Measurements from ENCODE around the gene GUCY2F.

Gene GUCY2F

DNA sequence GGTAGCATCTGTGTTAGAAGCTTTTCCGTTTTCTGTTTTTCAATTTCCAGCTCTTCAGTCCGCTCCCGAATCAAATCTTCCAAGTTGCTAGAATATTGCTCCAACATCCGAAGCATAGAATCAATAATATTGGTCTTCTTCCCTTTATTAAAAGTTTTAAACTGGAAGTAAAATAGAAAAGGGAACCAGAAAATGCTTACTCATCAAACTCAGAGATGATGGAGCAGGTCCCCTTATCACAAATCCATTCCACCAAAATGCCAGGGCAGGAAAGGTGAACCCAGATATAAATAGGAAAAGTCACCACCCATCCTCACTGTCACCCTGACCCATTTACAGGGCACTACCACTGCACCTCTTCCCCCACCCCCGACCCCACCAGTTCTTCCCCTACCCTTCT lies 89.0 kb downstream of the GUCY2F start:
- DNase-seq = no peak

DNA sequence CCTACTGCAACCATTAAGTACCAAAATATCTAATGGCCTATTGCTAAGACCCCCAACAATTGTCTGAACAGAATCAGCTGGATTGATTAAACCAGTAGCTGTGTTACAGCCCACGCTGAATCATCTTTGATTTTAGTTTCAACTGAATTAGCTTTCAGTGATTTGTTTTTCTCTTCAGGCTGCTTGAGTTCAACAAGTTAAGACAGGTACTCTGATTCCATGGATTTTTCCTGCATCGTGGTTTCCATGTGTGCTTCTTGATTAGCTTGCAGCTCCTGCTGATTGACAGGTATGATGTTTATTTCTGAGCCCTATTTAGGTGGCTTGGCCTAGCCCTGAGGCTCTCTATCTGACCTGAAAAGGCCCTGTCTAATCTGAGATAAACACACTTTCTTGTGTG lies 91.3 kb downstream of the GUCY2F start:
- no peak for DNase-seq

DNA sequence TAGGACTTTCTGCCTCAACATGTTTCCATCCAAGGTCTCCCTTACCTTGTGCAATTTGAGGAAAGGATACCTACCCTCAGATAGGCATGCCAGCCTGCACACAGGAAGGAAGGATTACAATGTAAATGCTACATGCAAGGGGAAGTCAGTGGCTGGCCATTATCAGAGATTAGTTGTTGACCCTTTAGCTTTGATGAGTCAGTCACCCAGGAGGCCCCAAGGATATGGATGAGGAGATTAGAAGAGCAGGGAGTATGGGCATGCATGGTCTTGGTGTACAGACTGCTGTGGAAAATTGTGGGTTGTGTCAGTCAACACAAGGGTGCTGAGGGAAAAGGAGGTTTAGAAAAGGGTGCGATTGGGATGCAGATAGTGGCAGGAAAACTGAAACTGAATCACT lies 92.0 kb downstream of the GUCY2F start:
- DNase-seq = no peak

DNA sequence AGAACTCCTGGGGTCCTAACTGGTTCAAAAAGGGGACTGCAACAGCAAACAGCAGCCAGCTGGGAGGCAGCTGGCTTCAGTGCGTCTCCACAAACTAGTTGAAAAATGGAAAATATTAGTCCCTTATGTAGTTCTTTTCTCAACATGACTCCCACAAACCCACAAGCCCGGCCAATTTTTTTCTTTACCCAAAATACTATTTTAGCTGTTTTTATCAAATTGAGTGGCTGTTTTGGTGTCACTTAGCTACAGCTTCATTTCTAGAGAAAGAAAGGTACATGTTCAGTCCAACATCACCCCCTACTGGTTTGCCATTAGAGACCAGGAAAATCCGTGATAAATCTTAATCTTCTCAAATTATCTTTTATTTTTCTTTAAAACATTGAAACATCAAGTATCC lies 97.2 kb downstream of the GUCY2F start:
- DNase-seq = no peak

DNA sequence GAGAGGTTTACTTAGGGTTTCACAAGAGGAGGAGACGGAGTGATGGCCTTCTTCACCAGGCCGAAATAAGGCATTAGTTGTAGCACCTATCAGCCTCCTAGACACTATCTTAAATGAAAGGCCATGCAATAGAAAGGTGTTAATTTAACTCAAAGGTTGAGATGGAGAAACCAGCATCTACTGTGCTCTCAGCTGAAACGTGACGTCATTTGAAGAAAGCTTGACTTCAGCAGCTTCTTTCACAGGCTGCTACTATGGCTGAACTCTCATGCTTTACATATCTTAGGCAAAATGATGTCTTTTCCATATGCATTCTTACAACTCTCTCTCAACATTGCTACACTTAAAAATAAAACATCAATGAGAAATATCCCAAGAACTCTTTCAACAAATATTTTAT lies 99.6 kb downstream of the GUCY2F start:
- DNase-seq = no peak

DNA sequence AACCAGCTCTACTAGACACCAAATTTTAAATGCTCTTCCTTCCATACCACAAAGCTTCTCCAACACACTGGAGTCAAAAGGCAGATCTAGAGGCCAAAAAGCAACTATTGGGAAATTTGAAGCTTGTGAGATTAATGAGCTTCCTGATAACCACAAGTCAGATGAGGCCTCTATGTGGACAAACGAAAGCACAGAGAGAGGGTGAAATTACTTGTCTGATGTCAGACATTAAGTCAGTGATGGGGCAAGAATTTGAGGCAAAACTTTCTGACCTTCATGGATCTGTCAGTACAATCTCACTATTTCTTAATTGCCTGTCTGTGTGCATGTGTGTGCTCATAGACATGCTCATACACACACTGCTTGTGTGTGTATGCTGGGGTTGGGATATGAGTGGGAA lies 103.6 kb downstream of the GUCY2F start:
- DNase-seq = no peak

DNA sequence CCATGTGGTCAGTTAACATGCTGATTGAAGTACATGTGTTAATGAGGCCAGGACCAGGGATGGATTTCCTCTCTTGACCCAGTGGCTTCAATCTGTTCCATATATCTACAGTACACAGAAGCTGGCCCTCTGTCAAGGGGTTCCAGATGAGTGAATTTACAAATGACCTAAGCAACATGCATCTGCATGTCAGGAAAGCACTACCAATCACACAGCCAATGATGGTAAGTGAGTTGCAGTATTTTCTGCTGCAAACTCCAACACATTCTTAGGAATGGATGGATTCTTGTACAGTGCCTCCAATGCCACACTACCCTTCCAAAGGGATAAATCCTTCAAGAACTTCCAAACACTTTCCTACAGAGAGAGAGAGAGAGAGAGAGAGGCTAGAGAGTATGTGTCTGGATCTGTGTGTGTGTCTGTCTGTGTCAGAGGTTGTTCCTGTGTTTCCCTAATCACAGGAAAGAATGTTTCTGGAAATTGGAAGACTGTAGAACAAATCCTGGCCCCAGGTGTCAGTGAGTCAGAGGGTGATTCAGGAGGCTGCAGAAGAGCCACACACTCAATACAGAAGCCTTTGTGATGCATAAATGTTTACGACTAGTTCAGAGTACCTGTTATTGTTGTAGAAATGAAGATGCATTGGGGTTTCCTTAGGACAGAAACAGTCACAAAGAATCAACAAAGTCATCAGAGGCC lies 107.5 kb downstream of the GUCY2F start:
- no peak for DNase-seq

DNA sequence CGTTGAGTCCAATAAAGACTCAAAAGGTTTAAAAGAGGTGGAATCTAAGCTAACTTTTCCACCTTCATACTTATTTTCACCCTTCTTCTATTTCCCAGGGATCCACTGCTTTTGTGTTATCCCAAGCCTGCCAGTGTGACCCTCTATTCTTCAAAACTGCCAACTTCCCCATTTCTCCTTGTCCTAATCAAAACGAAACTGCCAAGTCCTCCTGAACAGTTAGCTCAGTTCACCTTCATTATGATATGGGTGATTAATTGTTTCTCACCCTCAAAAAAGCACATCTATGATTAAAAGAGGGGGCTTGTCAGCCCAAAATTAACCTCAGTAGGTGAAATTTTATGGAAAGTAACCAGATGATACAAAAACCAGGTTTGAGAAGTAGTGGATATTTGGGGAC lies 108.4 kb downstream of the GUCY2F start:
- DNase-seq = no peak

DNA sequence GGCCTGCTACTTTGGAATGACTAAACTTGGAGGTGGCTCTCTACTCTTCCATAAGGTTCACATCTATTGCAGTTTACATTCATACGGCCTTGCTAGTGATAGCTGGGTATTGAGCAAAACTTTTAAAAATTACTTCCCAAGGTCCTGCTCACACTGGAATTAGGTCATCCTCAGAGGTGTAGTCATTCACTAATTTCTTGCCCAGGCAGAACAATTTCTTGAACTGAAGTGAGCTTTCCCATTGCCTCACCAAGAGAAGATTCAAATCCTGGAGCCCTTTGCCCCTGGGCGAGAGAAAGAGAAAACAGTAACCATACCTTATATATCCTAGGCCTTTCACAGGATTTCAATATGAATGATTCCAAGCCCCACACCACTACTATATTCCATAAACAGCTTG lies 109.2 kb downstream of the GUCY2F start:
- DNase-seq = no peak

DNA sequence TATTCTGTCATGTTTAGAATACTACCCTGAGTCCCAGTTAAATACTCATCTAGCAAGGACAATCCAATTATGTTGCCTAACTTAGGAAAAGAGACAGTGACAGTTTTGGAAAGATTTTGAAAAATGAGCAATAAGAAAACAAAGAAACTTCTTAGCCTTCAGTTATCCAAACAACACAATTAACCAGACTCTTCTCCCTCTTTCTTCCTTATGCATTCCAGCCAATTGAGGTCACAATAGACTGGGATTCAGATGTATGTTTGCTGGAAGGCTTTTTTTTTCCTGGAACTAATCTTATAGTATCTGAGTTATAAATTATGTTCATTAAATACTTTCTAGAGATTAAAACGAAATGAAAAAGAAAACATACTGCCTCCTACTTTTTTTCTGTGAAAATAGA lies 109.6 kb downstream of the GUCY2F start:
- DNase-seq = no peak

DNA sequence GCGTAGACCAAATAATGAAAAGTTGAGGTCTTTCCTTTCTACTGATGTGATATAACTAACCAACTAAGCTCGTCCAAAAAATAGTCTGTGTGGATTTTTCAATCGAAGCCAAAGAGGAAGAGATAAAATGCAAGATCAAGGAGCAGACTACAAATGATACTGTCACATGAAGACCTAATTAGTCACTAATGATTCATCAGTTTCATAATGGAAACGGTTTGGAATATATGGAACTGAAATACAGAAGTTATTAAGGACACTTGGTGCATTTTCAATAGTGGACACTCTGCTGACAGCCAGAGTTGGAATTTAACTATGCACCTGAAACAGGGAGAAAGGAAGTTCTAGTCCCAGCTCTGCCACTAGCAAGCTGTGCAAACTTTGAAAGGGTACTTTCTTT lies 119.8 kb downstream of the GUCY2F start:
- DNase-seq = no peak

DNA sequence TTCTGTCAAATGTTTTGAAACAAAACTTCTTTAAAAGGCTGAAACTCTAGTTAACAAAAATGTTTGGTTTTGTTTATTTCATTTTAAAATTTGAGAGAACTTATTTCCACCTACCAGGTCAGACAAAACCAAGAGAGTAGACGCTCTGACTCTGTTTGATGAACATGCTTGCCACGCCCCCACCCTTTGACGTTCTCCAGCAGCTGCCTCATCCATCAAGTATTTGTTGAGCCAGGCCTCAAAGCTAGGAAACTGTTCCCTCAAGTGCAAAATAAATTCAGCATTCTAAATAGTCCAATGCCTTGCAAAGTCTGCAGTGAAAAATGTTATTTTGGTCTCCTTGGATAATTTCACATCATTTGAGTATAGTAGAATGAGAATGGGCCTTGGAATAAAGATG lies 121.6 kb downstream of the GUCY2F start:
- no peak for DNase-seq

DNA sequence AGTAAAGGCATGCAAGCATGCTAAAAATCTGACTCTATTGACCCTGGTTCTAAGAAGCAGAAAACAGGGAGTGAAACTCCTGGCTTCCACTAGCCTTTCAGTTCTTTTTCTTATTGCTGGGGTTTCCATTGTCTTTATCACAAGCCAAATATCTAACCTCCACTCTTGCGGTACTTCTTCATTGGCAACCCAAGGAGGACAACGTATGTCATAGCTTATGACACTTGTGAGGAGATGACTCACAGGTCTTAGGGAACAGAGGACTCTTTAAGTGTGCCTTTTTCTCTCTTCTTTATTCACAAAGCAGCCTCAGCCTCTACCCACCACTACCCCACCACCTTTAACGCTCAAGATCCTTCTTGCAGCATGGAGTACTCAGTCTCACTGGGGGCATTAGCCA lies 124.2 kb downstream of the GUCY2F start:
- DNase-seq = no peak

DNA sequence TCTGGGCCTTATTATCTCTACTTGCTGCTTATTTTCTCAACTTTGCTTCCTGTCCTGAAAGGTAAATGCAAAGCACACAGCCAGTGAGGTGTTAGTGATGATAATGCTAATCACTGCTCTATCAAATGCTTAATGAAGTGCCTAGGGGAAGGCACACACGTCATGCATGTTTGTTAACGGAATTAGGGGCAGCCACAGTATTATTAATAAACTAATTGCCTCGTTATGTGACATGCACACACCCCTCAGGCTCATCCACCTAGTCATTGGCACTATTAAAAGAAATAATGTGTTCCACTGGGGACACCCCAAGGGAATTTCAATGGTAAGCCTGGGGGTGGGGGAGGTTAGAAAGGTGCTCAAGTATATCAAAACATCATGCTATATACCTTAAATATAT lies 125.2 kb downstream of the GUCY2F start:
- DNase-seq = no peak

DNA sequence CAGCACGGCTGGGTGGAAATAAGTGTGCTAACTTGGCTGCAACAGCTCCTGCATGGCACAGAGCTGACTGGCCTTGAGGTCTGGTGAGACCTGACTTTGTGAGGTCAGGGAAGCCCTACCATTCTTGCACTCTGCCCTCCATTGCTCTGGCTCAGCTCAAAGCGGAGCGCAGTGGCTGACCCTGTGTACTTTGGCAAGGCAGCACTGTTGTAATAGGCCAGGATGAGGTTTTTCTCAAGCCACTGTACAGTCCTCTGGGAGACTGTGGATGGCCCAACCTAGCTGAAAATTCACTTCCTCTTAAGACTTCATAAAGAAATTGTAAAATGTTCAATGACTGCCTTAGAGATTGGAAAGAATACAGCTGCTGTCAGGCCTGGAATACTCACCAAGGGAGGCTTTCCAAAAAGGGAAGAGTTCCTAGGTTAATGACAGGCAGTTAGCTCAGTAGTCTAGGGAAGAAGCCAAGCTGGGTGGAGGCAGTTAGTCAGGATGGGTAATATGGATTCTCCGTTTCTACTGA lies 129.8 kb downstream of the GUCY2F start:
- DNase-seq = no peak

DNA sequence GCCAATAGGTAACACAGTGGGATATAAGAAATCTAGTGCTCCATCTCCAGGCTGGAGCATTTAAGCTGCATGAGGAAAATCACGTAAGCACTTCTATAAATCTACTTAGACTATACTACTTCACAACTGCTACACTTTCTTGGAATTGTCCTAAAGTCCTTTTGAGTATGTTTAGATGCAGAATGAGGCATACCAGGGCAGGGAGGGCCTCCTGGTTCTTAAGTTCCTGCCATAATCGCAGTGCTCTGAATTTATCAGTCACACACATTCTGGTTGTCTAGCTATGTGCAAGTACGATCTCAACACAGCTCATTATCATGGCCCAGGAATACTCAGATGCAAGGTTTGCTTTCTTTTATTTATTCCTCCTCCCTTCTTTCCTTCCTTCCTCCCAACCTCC lies 130.3 kb downstream of the GUCY2F start:
- DNase-seq = no peak

DNA sequence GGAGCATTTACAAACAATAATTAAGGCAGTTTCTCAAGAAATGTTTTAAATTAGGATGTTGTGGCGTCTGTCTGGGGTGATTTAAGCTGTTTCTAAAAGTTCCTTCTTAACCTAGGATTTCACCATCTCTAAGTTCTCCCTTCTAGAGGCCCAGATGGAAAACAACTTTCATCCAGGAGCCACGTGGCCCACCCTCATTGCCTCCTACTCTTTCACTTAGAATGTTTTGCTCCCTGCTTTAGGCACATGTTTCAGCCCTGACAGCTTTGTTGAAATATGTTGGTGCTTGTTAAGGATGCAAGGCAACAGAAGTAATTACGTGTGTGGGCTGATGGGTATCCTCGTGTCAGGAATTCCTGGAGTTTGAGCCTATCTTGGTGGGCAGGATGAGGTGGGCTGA lies 131.3 kb downstream of the GUCY2F start:
- no peak for DNase-seq

DNA sequence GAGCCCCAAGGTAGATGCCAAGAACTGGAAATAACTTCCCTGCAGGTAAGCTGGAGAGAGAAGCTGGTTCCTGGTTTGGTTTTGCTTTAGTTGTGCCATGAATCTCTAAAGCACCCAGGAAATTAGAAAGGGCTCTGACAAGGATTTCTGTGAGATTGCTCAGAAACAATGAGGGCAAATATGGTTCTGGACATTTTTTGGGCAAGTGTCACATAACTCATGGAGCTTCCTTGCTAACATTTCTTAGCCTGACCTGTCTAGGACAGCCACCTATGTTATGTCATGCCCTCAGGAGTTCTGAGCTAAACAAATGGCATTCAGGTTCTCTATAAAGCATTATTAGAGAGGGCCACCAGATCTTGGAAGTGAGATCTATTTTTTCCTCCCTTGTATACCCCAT lies 131.8 kb downstream of the GUCY2F start:
- DNase-seq = no peak

DNA sequence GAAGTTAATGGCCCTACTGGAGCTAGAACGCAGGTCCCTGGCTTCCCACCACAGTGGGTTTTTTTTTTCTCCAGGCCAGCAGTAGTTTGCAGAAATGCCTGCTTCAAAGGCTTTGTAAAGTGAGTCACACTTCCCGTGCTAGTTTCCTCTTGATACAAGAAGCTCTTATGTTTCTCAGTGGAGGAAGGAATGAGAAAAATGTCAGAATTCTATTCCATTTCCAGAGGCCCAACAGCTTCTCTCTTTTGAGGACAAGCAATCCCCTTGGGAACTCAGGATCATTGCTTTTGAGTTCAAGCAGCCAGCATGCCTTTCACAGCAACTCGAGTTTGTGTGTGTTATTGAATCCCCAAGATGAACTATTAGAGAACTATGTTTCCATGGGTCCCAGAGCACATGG lies 134.3 kb downstream of the GUCY2F start:
- no peak for DNase-seq

DNA sequence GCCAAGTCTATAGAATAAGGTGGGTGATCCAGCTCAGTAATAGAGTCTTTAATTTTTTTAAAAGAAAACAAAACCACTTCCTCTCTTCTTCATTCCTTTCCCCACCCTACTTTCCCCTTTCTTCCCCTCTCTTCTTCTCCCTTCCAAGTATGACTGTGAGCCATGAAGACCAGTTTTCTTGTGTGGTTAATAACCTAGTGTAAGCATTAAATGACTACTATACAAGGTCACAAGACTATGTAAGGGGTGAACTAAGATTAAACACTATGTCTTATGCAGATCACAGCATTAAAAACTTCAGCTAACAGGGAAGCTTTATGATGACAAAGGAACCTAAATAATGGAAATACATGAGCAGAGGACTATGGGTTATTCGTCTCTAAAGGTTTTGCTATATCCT lies 135.4 kb downstream of the GUCY2F start:
- no peak for DNase-seq

DNA sequence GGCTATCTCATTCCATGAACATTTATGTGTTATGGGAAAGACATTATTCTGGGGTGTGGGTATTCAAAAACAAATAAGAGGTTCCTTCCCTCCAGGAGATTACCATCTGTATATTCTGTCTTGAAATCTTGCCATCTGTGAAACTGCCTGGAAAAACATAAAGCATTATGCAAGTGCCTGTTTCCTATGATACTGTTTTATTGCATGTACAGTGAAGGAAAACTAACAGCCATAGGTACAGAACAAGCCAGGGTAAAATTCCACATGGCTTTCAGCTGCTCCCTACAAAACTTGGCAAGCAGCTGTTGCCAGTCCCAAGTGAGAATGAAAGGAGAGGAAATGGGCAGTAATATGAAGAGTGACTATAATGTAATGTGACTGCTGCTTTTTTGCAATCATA lies 136.0 kb downstream of the GUCY2F start:
- no peak for DNase-seq

DNA sequence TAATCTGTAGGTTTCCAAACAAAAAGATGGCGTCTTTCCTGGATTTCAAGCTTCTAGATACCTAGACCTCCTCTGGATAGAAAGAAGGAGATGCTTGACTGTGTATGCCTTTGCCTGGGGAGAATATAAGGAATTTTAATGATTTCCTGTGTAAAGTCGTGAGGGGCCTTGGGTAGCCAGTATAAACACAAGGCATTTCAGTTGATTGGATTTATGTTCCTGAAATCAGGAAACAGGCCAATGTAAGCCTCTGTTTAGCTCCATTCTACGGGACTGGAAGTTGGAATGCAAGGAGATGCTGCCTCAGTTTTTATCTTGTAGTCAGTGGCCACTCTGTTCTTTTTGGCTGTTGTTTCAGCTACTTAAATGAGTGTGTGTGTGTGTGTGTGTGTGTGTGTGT lies 137.2 kb downstream of the GUCY2F start:
- no peak for DNase-seq

DNA sequence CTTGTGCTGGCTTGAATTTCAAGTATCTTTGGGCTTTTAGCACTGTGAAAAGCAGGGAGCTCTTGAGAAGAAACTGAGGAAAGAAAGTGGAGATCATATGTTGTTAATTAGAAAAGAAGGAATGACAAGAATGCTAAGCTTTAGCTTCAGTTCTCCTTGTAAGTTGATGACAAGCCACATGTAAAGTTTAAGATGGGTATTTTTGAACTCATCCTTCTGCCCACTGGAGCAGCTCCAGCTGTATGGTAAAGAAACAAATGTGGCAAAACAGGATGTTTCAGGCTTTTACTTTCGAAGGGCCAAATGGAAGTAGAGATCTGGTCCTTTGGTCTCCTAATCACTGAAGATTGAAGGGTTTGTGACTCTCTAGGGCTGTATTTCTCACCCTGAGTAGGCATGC lies 137.8 kb downstream of the GUCY2F start:
- no peak for DNase-seq

DNA sequence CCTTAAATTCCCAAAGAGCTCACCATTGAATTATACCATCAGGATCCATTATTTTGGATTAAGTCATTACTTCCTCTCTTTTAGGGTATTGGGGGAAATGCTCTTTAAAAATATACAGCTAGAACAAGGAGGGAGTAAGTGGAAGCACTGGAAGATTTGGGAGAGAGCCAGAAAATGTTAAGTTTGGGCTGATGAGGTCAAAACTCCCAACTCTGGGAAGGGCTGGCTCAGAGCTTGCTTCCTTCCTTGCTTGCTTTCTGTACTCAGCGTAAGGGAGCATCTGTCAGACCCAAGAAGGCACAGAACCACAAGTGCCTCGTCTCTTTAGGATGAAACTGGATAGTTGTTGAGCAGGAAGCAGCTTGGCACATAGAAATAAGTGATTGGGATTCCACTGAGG lies 138.2 kb downstream of the GUCY2F start:
- no peak for DNase-seq

DNA sequence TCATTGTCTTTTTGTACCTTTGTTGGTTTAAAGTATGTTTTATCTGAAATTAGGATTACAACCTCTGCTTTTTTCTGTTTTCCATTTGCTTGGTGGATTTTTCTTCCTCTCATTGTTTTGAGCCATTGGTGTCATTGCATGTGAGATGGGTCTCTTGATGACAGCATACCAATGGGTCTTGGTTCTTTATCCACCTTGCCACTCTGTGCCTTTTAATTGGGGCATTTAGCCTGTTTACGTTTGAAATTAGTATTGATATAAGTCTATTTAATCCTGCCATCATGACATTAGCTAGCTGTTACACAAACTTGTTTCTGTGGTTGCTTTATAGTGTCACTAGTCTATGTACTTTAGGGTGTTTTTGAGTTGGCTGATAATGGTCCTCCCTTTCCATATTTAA lies 145.7 kb downstream of the GUCY2F start:
- DNase-seq = no peak

DNA sequence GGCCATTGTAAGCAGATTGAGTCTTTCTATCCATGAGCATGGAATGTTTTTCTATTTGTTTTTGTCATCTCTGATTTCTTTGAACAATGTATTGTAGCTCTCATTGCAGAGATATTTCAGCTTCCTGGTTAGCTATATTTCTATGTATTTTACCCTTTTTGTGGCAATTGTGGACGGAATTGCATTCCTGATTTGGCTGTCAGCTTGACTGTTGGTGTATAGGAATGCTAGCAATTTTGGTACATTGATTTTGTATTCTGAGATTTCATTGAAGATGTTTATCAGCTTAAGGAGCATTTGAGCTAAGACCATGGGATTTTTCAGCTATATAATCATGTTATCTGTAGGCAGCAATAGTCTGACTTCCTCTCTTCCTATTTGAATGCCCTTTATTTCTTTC lies 154.6 kb downstream of the GUCY2F start:
- DNase-seq = no peak

Measured in CD4-positive, alpha-beta T cell treated with Interleukin-17A for 4 hours (primary cell).